ENCODE data around the gene WDR88. TPM values are rescaled to one million over a fixed set of nuclear protein-coding genes. Genes with fewer than 3 reads are reported as not detected.

The WDR88 gene
- total and polyA plus RNA-seq, 2 experiments from 2014 or later: not detected

DNA sequence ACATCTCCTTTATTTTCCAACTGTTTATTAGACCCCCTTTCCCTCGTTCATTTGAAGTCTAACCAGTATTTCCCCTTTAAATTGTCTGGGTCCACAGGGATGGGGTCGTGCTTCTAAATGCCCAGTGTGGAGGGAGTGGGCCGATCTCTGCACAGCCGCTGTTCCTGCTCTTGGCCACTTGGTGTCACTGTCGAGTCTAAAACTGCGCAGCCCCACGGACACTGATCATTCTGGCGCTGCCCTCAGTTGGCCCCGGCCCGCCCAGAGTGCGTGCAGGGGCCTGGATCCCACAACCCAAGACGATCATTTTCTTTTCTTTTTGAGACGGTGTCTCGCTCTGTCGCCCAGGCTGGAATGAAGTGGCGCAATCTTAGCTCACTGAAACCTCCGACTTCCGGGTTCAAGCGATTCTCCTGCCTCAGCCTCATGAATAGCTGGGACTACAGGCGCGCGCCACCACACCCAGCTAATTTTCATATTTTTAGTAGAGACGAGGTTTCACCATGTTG, 12.0 kb downstream of the WDR88 start:
- Histone ChIP-seq H3K4me1 (ENCODE audit: insufficient read depth) (no peaks in the 10 kb centered on the region), H3F3A (replicated peaks; ENCODE audit: low read depth) (no peaks in the 10 kb centered on the region), H3K4me2 (no peak overlapping the region), H4K20me1 (replicated peaks; ENCODE audit: insufficient read depth) (no peaks in the 10 kb centered on the region), H3K27me3 (ENCODE audit: insufficient read depth) (no peaks in the 10 kb centered on the region), H3K79me2 (replicated peaks; ENCODE audit: insufficient read depth) (no peaks in the 10 kb centered on the region), H3K36me3 (ENCODE audit: insufficient read depth) (no peaks in the 10 kb centered on the region), H3K4me3 (no peak overlapping the region), H3K27ac (ENCODE audit: low read depth) (no peak overlapping the region), H3K9me2 (ENCODE audit: insufficient read depth) (no peaks in the 10 kb centered on the region), H2AFZ (0 out of 2 replicates have a peak overlapping the region, but pooled peaks have one; percentile 7)
- H3K4me1 Mint-ChIP-seq: peaks cover 10% of the 10 kb centered on the region; the same call in 2 of the 3 replicates
- TF ChIP-seq ZNF331 (CRISPR knock-in tag; IDR thresholded peaks at IDR 0.05; ENCODE audit: low read depth): no peak
- TF ChIP-seq, protein P1, sequence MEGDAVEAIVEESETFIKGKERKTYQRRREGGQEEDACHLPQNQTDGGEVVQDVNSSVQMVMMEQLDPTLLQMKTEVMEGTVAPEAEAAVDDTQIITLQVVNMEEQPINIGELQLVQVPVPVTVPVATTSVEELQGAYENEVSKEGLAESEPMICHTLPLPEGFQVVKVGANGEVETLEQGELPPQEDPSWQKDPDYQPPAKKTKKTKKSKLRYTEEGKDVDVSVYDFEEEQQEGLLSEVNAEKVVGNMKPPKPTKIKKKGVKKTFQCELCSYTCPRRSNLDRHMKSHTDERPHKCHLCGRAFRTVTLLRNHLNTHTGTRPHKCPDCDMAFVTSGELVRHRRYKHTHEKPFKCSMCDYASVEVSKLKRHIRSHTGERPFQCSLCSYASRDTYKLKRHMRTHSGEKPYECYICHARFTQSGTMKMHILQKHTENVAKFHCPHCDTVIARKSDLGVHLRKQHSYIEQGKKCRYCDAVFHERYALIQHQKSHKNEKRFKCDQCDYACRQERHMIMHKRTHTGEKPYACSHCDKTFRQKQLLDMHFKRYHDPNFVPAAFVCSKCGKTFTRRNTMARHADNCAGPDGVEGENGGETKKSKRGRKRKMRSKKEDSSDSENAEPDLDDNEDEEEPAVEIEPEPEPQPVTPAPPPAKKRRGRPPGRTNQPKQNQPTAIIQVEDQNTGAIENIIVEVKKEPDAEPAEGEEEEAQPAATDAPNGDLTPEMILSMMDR (conservative IDR thresholded peaks at IDR 0.05; ENCODE audit: low read depth in 2 of 2): peak; percentile 90 to 92
- ATAC-seq (peak; percentile 97), DNase-seq (ENCODE audit: low spot score) (peak; percentile 83)
- H3K27me3 Mint-ChIP-seq (ENCODE audit: insufficient read depth, low read depth, poor library complexity): peaks cover 5% of the 10 kb centered on the region
- no peaks in the 10 kb centered on the region for H3K9me3 Mint-ChIP-seq
- H3K27ac Mint-ChIP-seq: no peak overlapping the region
- H3K36me3 Mint-ChIP-seq (ENCODE audit: low read depth): no peaks in the 10 kb centered on the region
- no peak overlapping the region for H3K4me3 Mint-ChIP-seq

DNA sequence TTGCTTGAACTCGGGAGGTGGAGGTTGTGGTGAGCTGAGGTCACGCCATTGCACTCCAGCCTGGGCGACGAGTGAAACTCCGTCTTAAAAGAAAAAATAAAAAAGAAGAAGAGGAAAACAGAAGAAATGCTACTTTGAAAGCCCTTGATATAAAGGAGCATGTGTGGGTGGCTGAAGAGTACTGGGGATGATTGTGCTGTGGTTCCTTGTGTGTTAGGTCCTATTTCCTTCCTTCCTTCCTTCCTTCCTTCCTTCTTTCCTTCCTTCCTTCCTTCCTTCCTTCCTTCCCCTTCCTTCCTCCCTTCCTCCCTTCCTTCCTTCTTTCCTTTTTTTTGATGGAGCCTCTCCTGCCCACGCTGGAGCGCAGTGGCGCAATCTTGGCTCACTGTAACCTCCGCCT, 14.3 kb downstream of the WDR88 start:
- no peaks in the 10 kb centered on the region for H3F3A ChIP-seq (replicated peaks; ENCODE audit: low read depth)
- H2AFZ ChIP-seq: no peak overlapping the region
- no peaks in the 10 kb centered on the region for H3K4me1 ChIP-seq (ENCODE audit: insufficient read depth)
- H3K27ac Mint-ChIP-seq: no peak overlapping the region
- no peaks in the 10 kb centered on the region for H3K27me3 ChIP-seq (ENCODE audit: insufficient read depth)
- no peak overlapping the region for H3K27ac ChIP-seq (ENCODE audit: low read depth)
- H3K36me3 Mint-ChIP-seq (ENCODE audit: low read depth): no peaks in the 10 kb centered on the region
- H3K9me2 ChIP-seq (ENCODE audit: insufficient read depth): no peaks in the 10 kb centered on the region
- no peak for DNase-seq (ENCODE audit: low spot score)
- H3K4me3 Mint-ChIP-seq: no peak overlapping the region
- H3K36me3 ChIP-seq (ENCODE audit: insufficient read depth): no peaks in the 10 kb centered on the region
- H4K20me1 ChIP-seq (replicated peaks; ENCODE audit: insufficient read depth): no peaks in the 10 kb centered on the region
- no peak for ATAC-seq
- H3K79me2 ChIP-seq (replicated peaks; ENCODE audit: insufficient read depth): no peaks in the 10 kb centered on the region
- no peaks in the 10 kb centered on the region for H3K4me1 Mint-ChIP-seq
- no peak overlapping the region for H3K4me3 ChIP-seq
- H3K4me2 ChIP-seq: no peak overlapping the region
- H3K27me3 Mint-ChIP-seq (ENCODE audit: insufficient read depth, low read depth, poor library complexity): peaks cover 5% of the 10 kb centered on the region
- H3K9me3 Mint-ChIP-seq: no peaks in the 10 kb centered on the region; the same call in 2 of the 3 replicates
- TF ChIP-seq EZH2phosphoT487 (IDR thresholded peaks at IDR 0.05; ENCODE audit: unreplicated experiment): no peak
- no peak for TF ChIP-seq POLR2AphosphoS5 (IDR thresholded peaks at IDR 0.05; ENCODE audit: low read depth)
- TF ChIP-seq ZNF114 (CRISPR knock-in tag; IDR thresholded peaks at IDR 0.05): no peak
- TF ChIP-seq, protein P2, sequence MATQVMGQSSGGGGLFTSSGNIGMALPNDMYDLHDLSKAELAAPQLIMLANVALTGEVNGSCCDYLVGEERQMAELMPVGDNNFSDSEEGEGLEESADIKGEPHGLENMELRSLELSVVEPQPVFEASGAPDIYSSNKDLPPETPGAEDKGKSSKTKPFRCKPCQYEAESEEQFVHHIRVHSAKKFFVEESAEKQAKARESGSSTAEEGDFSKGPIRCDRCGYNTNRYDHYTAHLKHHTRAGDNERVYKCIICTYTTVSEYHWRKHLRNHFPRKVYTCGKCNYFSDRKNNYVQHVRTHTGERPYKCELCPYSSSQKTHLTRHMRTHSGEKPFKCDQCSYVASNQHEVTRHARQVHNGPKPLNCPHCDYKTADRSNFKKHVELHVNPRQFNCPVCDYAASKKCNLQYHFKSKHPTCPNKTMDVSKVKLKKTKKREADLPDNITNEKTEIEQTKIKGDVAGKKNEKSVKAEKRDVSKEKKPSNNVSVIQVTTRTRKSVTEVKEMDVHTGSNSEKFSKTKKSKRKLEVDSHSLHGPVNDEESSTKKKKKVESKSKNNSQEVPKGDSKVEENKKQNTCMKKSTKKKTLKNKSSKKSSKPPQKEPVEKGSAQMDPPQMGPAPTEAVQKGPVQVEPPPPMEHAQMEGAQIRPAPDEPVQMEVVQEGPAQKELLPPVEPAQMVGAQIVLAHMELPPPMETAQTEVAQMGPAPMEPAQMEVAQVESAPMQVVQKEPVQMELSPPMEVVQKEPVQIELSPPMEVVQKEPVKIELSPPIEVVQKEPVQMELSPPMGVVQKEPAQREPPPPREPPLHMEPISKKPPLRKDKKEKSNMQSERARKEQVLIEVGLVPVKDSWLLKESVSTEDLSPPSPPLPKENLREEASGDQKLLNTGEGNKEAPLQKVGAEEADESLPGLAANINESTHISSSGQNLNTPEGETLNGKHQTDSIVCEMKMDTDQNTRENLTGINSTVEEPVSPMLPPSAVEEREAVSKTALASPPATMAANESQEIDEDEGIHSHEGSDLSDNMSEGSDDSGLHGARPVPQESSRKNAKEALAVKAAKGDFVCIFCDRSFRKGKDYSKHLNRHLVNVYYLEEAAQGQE (IDR thresholded peaks at IDR 0.05; ENCODE audit: unreplicated experiment): no peak
- no peak for TF ChIP-seq NANOG (IDR thresholded peaks at IDR 0.05; ENCODE audit: borderline replicate concordance)
- no peak for TF ChIP-seq CREB1 (CRISPR knock-in tag; IDR thresholded peaks at IDR 0.05; ENCODE audit: low read depth)
- TF ChIP-seq STAT1 (IDR thresholded peaks at IDR 0.05; ENCODE audit: unreplicated experiment): no peak
- TF ChIP-seq, protein P1 (conservative IDR thresholded peaks at IDR 0.05; ENCODE audit: low read depth in 2 of 2): no peak
- no peak for TF ChIP-seq ZNF331 (CRISPR knock-in tag; IDR thresholded peaks at IDR 0.05; ENCODE audit: low read depth)
- no peak for TF ChIP-seq EZH2 (IDR thresholded peaks at IDR 0.05; ENCODE audit: low read depth, unreplicated experiment)
- TF ChIP-seq, protein P3, sequence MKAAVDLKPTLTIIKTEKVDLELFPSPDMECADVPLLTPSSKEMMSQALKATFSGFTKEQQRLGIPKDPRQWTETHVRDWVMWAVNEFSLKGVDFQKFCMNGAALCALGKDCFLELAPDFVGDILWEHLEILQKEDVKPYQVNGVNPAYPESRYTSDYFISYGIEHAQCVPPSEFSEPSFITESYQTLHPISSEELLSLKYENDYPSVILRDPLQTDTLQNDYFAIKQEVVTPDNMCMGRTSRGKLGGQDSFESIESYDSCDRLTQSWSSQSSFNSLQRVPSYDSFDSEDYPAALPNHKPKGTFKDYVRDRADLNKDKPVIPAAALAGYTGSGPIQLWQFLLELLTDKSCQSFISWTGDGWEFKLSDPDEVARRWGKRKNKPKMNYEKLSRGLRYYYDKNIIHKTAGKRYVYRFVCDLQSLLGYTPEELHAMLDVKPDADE (IDR thresholded peaks at IDR 0.05): no peak
